Activated CD8-positive, alpha-beta memory T cell treated with anti-CD3 and anti-CD28 coated beads for 36 hours (primary cell): ENCODE data around the gene HOXA7. TPM values are rescaled to one million over a fixed set of nuclear protein-coding genes. Genes with fewer than 3 reads are reported as not detected.

Experiments
- CTCF ChIA-PET: fragments of 350-600 bp; sonication (Branson Sonifier 250); formaldehyde crosslinking; loops from one replicate; lab custom pipeline; 2021; ENCODE audit warnings: antibody characterized with exemption; lab: Charles Lee
- POLR2A ChIA-PET: fragments of 350-600 bp; sonication (Branson Sonifier 250); formaldehyde crosslinking; loops from one replicate; lab custom pipeline; 2021; ENCODE audit warnings: antibody characterized with exemption; lab: Charles Lee
- total RNA-seq, 2 experiments: library from RNA; stranded (reverse); gene quantifications; one replicate each; pipeline ENCODE4 v1.2.3, GENCODE V29; 2021

Gene HOXA7
- not detected for total RNA-seq

- CTCF ChIA-PET: interaction anchor here (0.7 to 1.1 kb wide), 3 partner anchors 9 to 18 kb away, joined by 3 to 4 read pairs (median 3); partner anchors contain the start of genes HOXA10 and HOXA6
- POLR2A ChIA-PET: no interaction called here
Observed at GRCh38 chr7:27156508-27156898, at the start of gene HOXA7. Gene HOXA7, minus strand, starts transcription at chr7:27156675. Its CDS starts 130 bp downstream, at chr7:27156545.

GRCh38 chr7:27205325-27206280, 49.1 kb upstream of the HOXA7 start:
- ChIA-PET CTCF (no interaction called here), POLR2A (no interaction called here)

- ChIA-PET POLR2A (no interaction called here), CTCF (no interaction called here)
Observed at GRCh38 chr7:27204851-27205322, 48.4 kb upstream of the HOXA7 start.

- ChIA-PET CTCF (interaction anchor here (1.0 kb wide), 1 partner anchor 43 kb away, joined by 3 read pairs; no protein-coding TSS in a partner anchor), POLR2A (no interaction called here)
Observed at GRCh38 chr7:27203964-27204594, 47.6 kb upstream of the HOXA7 start.

GRCh38 chr7:27203365-27203953, 47.0 kb upstream of the HOXA7 start:
- ChIA-PET CTCF (interaction anchor here (1.0 kb wide), 1 partner anchor 42 kb away, joined by 3 read pairs; no protein-coding TSS in a partner anchor), POLR2A (no interaction called here)

DNA sequence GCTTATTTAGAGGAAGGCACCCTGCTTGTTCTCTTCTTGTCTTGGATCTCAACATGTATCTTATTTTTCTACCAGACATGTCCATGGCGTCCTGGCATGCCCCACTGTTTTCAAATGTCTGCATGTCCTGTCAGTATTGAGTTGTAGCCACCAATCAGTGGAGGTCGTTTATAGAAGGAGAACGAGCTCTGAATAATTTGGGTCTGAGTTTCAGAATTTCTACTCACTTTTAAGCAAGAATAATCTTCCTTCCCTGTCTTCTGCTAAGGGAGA, 46.3 kb upstream of the HOXA7 start:
- ChIA-PET CTCF (no interaction called here), POLR2A (no interaction called here)

- ChIA-PET POLR2A (no interaction called here), CTCF (no interaction called here)
Observed at GRCh38 chr7:27202018-27202861, 45.8 kb upstream of the HOXA7 start.

DNA sequence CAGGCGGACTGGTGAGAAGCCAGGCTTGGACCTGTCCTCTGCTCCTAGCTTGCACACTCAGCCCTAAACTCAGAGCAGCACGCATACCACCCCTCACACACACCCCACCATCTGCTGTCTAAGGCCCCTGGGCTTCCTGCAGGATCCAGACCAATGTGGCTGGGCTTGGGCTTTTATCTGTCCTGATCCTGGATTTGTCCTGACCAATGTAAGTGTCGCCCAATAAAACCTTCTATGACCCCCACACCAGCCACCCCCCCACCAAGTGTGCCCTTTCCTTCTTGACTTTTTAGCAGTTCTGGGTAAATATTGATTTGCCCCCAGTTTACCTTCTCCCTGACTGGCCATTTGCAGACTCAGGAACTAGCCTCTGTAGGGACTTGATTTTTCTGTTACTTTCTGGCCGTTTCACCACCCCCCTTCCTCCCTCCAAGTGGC, 45.1 kb upstream of the HOXA7 start:
- ChIA-PET POLR2A (no interaction called here), CTCF (no interaction called here)

GRCh38 chr7:27200761-27201579, 44.5 kb upstream of the HOXA7 start:
- POLR2A ChIA-PET: no interaction called here
- CTCF ChIA-PET: interaction anchor here (3.6 kb wide), 1 partner anchor 11 kb away, joined by 12 read pairs; no protein-coding TSS in a partner anchor

DNA sequence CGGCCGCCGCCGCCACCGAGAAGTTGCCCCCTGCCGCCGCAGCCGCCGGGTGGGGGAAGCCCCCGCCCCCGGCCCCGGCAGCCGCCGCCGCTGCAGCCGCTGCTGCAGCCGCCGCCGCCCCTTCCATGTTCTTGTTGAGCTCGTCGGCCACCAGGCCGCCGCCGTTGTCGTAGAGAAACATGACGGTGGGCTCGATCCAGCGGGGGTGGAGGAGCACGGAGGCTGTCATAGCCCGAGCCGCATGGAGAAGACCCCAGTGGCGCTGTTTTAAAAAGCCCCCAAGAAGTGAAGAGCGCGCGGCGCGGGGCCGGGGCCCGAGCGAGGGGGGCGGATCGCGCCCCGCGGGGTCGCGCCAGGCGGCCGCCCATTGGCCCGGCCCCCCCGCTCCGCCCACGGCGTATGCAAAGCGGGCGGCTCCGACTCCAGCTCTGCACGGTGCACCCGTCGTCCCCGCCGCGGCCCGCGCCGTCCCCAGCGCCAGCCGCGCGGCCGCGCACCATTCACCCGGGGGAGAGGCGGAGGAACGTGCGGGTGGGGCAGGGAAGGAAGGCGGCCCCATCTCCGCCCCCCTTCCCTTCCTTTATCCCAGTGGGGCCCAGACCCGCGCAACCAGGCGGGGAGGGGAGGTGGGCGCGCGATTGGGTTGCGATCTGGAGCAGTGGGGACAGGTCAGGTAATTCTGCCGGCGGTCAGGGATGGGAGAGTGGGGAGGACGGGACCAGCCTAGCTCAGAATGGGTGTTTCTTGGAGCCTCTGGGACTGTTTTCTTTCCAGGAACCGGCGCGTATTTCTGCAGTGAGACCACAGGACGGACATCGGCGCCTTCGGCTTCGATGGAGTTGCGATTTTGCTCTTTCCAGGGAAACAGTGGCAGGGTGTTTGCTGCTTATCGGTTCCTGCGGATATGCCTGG, 43.6 kb upstream of the HOXA7 start, which contains the start of gene HOXA13:
HOXA13 (minus strand) TSS at position 243 of the 912 bp plus-strand sequence; CDS start at position 229, 14 bp downstream.
- POLR2A ChIA-PET: interaction anchor here (0.6 kb wide), 1 partner anchor 136 kb away, joined by 3 read pairs; no protein-coding TSS in a partner anchor
- CTCF ChIA-PET: interaction anchor here (0.6 to 3.6 kb wide), 5 partner anchors 10 to 217 kb away, joined by 4 to 12 read pairs (median 4); no protein-coding TSS in a partner anchor

- ChIA-PET POLR2A (interaction anchor here (0.6 kb wide), 1 partner anchor 1713 kb away, joined by 3 read pairs; no protein-coding TSS in a partner anchor), CTCF (interaction anchor here (0.8 to 3.6 kb wide), 6 partner anchors 9 to 42 kb away, joined by 3 to 12 read pairs (median 4); no protein-coding TSS in a partner anchor)
Observed at GRCh38 chr7:27198871-27199801, 42.7 kb upstream of the HOXA7 start.

GRCh38 chr7:27198138-27198841, 41.8 kb upstream of the HOXA7 start:
- POLR2A ChIA-PET: no interaction called here

GRCh38 chr7:27197137-27198042, 40.9 kb upstream of the HOXA7 start:
- ChIA-PET CTCF (interaction anchor here (0.6 to 3.6 kb wide), 2 partner anchors 8 to 448 kb away, joined by 5 to 12 read pairs; no protein-coding TSS in a partner anchor), POLR2A (no interaction called here)

More at GRCh38 chr7:27198138-27198841, 41.8 kb upstream of the HOXA7 start:
- CTCF ChIA-PET: interaction anchor here (0.6 to 3.6 kb wide), 6 partner anchors 9 to 447 kb away, joined by 3 to 12 read pairs (median 4); no protein-coding TSS in a partner anchor
